EH (cell line): Measurements from ENCODE around the gene CDH7.

Experiments used
- DNase-seq: peaks from one replicate; pipeline ENCODE4 v3.0.0-alpha.2; 2015; ENCODE audit warnings: low read depth

CDH7 gene

GRCh38 chr18:65768120-65768778 lies 17.4 kb downstream of the CDH7 start:
- no peak for DNase-seq

DNA sequence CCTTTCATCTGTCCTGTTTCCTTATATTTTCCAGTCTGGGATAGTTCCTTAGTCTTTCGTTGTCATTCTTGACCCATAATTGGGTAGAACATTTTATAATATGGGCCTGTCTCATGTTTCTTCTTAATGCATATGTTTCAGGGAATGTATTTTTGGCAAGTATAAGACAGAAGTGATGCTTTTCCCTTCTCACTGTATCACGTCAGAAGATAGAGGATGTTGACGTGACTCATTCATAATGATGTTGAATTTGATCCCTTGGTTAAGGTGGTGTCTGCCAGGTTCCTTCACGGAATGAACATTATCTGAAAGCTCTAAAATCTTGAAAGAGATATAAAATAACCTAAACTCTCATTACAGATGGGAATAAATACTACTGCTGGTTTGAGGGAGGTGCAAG lies 18.8 kb downstream of the CDH7 start:
- DNase-seq, result no peak

- DNase-seq, result no peak
Measured at GRCh38 chr18:65786474-65786873, 35.7 kb downstream of the CDH7 start.

GRCh38 chr18:65788373-65788772 lies 37.6 kb downstream of the CDH7 start:
- no peak for DNase-seq

DNA sequence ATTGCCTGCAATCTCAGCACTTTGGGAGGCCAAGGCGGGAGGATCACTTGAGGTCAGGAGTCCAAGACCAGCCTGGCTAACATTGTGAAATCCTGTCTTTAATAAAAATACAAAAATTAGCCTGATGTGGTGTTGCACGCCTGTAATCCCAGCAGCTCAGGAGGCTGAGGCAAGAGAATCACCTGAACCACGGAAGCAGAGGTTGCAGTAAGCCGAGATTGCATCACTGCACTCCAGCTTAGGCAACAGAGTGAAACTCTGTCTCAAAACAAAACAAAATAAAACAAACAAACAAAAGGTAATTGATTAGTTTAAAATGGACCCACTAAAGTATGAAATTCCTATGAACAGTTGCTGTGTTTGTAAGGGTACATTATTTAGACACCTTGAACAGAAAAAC lies 39.8 kb downstream of the CDH7 start:
- no peak for DNase-seq

GRCh38 chr18:65791719-65792118 lies 40.9 kb downstream of the CDH7 start:
- DNase-seq, result no peak

- DNase-seq, result no peak
Measured at GRCh38 chr18:65792456-65793074, 41.8 kb downstream of the CDH7 start.

- no peak for DNase-seq
Measured at GRCh38 chr18:65808759-65809158, 57.9 kb downstream of the CDH7 start.

DNA sequence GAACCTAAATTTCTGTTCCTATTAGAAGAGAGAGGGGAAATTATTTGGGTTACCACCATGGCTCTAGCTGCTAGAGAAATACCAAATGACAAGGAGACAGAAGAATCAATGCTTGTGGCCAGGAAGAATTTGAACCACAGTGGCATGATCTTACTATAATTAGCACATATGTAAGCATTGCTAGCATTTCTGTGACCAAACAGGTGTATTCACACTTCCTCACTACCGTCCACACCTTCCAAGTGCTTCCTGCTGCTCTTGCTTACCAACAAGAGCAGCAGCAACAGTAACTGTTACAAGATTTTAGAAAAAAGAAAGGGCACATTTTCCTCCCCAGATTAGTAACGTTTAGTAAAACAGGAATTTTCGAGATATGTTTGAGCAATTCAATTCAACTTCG lies 60.5 kb downstream of the CDH7 start:
- no peak for DNase-seq

GRCh38 chr18:65815506-65815905 lies 64.7 kb downstream of the CDH7 start:
- DNase-seq, result no peak

GRCh38 chr18:65817178-65817577 lies 66.4 kb downstream of the CDH7 start:
- DNase-seq, result no peak

GRCh38 chr18:65821911-65822310 lies 71.1 kb downstream of the CDH7 start:
- DNase-seq, result no peak

GRCh38 chr18:65822826-65823225 lies 72.0 kb downstream of the CDH7 start:
- DNase-seq, result no peak

GRCh38 chr18:65827444-65827843 lies 76.6 kb downstream of the CDH7 start:
- no peak for DNase-seq

GRCh38 chr18:65835881-65836280 lies 85.1 kb downstream of the CDH7 start:
- no peak for DNase-seq

DNA sequence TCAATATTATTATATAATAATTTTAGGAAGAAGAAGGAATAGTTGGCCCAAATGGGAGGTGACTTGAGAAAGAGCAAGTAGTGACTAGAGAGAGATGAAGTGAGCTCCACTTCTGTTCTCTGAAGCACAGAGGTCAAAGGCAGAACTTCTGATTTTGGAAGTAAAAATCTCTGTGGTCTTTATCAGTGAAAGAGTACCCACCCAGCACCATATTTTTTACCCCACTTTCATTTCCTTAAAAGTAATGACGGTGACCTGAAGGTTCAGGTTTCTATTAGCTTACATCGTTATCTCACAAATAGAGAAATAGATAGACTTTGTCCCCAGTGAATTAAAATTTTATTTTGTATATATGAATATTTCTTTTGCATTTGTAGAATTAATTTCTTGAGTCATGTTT lies 95.3 kb downstream of the CDH7 start:
- DNase-seq, result no peak

DNA sequence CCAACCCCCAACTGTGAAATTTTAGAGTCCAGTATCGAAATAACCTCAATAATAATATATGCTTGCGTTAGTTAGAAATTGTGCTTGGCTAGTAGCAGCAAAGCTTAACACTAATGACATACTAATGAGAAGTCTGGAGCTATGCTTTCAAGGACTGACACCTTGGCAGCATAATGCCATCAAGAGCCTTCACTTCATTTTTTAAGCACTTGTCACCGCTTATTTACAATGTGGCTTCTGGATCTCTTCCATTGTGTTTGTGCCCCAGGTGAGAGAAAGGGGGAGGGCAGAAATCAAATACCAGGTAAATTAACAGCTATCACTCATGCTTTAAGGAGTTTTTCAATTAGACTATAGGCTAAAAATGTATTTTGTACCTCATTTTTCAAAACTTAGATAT lies 101.5 kb downstream of the CDH7 start:
- DNase-seq, result no peak

DNA sequence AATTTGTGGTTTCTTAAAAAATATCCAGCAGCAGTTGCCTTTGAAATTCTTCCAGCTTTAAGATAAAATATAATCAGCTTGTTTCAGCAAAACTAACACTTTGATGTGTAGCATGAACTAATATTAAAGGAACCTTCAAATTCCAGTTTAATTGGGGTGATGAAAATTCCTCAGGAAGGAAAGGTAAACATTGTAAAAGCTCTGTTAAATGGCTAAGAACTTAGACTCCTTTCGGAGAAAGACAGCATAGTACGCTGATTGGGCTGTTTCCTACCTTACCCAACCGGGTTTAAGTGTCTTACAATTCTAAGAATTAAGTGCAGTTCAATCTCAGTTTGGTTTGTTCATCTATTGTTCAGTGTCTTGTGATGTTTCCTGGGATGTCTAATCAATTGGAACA lies 108.3 kb downstream of the CDH7 start:
- no peak for DNase-seq

DNA sequence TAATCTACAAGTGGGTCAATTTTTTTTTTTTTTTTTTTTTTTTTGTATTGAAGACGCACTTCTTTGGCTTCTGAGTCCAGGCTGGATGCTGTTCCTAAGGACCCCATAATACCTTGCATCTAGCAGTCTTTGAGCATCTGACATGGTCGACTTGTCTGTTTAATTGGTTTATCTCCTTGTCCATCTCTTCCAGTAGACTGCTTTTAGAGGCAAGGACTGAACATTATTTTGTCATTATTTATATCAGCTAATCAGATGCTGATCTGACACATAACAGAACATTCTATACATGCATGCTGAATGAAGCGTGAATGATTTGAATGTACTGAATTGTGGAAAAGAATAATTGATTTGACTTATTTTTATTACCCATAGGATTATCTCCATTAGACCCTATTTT lies 118.7 kb downstream of the CDH7 start:
- DNase-seq, result no peak

GRCh38 chr18:65876310-65876709 lies 125.5 kb downstream of the CDH7 start:
- DNase-seq, result no peak

- no peak for DNase-seq
Measured at GRCh38 chr18:65897292-65897691, 146.5 kb downstream of the CDH7 start.

DNA sequence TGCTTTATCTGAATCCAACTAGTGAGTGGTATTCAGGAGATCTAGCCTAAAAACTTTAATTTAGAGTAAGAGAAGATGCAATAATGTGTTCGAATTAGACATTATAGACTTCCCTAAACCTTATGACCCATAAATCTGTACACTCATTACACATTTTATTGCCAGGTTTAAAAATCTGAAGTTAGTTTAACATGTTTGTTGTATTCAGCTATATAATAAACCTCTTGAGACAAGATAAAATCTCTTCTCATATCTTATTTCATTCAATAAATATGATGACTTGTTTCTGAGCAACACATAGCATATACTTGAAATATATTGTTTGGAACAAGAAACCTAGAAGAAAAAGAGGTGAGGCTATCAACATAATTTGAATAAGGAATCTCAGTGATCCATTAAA lies 150.7 kb downstream of the CDH7 start:
- DNase-seq, result no peak

- no peak for DNase-seq
Measured at GRCh38 chr18:65906621-65907034, 155.8 kb downstream of the CDH7 start.

GRCh38 chr18:65907281-65907680 lies 156.5 kb downstream of the CDH7 start:
- no peak for DNase-seq
